Lung (tissue), 12 donors: Measurements from ENCODE around the gene CDHR4. TPM values are rescaled to one million over a fixed set of nuclear protein-coding genes. Genes with fewer than 3 reads are reported as not detected.

Experiments
- ATAC-seq: fragments of 200-7000 bp; cut with Tn5 transposase; one replicate; pipeline ENCODE4 v1.9.1; 2020; ENCODE audit warnings: moderate number of reproducible peaks; ENCODE audit not compliant: insufficient read depth, low FRiP score
- DNase-seq, 3 donors: peaks; one replicate each; pipeline ENCODE4 v3.0.0-alpha.2; 2013 to 2017
- H3K27ac ChIP-seq, 2 donors: one replicate each; pipeline ENCODE4 v1.5.1; 2013; ENCODE audit warnings: mild to moderate bottlenecking in 2 of 2, moderate library complexity in 2 of 2, control low read depth in 1 of 2, inconsistent platforms in 1 of 2, low read depth in 1 of 2, low read length in 1 of 2
- H3K27me3 ChIP-seq, 3 donors: one replicate each; pipeline ENCODE4 v1.5.1; 2013; ENCODE audit warnings: low read length in 2 of 3; ENCODE audit not compliant: control insufficient read depth in 3 of 3, insufficient read depth in 3 of 3
- H3K36me3 ChIP-seq, 4 donors: one replicate each; pipeline ENCODE4 v1.5.1; 2013; ENCODE audit warnings: low read length in 4 of 4, mild to moderate bottlenecking in 1 of 4, moderate library complexity in 1 of 4; ENCODE audit not compliant: control insufficient read depth in 4 of 4, insufficient read depth in 4 of 4
- H3K4me1 ChIP-seq, 5 donors: one replicate each; pipeline ENCODE4 v1.5.1; 2013; ENCODE audit warnings: low read length in 5 of 5, mild to moderate bottlenecking in 2 of 5, moderate library complexity in 1 of 5; ENCODE audit not compliant: control insufficient read depth in 5 of 5, insufficient read depth in 5 of 5
- H3K4me3 ChIP-seq: one replicate; pipeline ENCODE4 v1.5.1; 2013; ENCODE audit warnings: mild to moderate bottlenecking, control low read depth, moderate library complexity
- H3K9ac ChIP-seq, 2 donors: one replicate each; pipeline ENCODE4 v1.5.1; 2013; ENCODE audit warnings: low read length in 2 of 2, control low read depth in 1 of 2; ENCODE audit not compliant: insufficient read depth in 1 of 2
- H3K9me3 ChIP-seq, 4 donors: one replicate each; pipeline ENCODE4 v1.5.1; 2013; ENCODE audit warnings: low read length in 3 of 4, mild to moderate bottlenecking in 1 of 4, moderate library complexity in 1 of 4; ENCODE audit not compliant: control insufficient read depth in 4 of 4, insufficient read depth in 3 of 4
- CTCF ChIP-seq: IDR thresholded peaks from 2 replicates; pipeline ENCODE4 v1.5.1; 2012; ENCODE audit warnings: mild to moderate bottlenecking; ENCODE audit errors: control extremely low read depth, extremely low read depth
- WGBS, 2 donors: extraction: QIAGEN DNeasy Blood & Tissue Kit; methylation state at CpG; one replicate each; pipeline ENCODE4 v1.1.7; 2013; 5-methylcytosine and 5-hydroxymethylcytosine counted together
- polyA plus RNA-seq, 2 donors: library from polyadenylated mRNA; stranded (reverse); fragments of 200-250 nt; gene quantifications; one replicate each; pipeline ENCODE4 v1.2.1, GENCODE V29; 2013
- total RNA-seq, 2 donors: library from RNA; depleted of rRNA in 1 of 2; stranded (reverse); fragments of >200 nt in 1 of 2; gene quantifications; one replicate each; pipeline ENCODE4 v1.2.1, GENCODE V29; 2014 to 2021
- donor health status: control.
- donor health status: control.
- donor health status: Bipolar disorder and iron deficiency.
- donor health status: healthy.
- donor health status: DM: yes; HTN: yes; CAD: no.

Gene CDHR4
- total and polyA plus RNA-seq, 4 donors, result 6.3 to 27.0 (median 8.8) TPM

GRCh38 chr3:49802719-49803464, 3.2 kb upstream of the CDHR4 start, which contains the start of gene INKA1:
TSS of gene INKA1 (plus strand) at chr3:49803261. CDS start at chr3:49803393, 132 bp downstream.
- Histone ChIP-seq H3K27ac (peak within 1 kb of the TSS; percentile 85 to 94), H3K4me1 (peaks cover 19 to 41% (median 29%) of the 10 kb centered on the region in 5 donors), H3K36me3 (peaks cover 0 to 14% (median 0%) of the 10 kb centered on the region in 4 donors), H3K4me3 (peak within 1 kb of the TSS; percentile 67), H3K9ac (peak within 1 kb of the TSS in 1 of 2 donors; percentile 56), H3K27me3 (no peaks in the 10 kb centered on the region), H3K9me3 (no peaks in the 10 kb centered on the region)
- WGBS, 2 donors, result 0 to 1% methylated on average over 67 to 71 of the region's 71 CpGs
- DNase-seq, result peak; percentile 90 to 93 (median 92)
- ATAC-seq, result peak; percentile 90
- TF ChIP-seq CTCF, result peak; percentile 90

- no peak for TF ChIP-seq CTCF
- H3K27me3 ChIP-seq, result no peaks in the 10 kb centered on the region
- no peak overlapping the region for H3K9ac ChIP-seq
- ATAC-seq (no peak), DNase-seq (no peak)
- H3K4me3 ChIP-seq, result no peak overlapping the region
- H3K27ac ChIP-seq, result no peak overlapping the region
- 89 to 90% methylated on average over 2 of the region's 2 CpGs for WGBS, 2 donors
- peaks cover 0 to 14% (median 0%) of the 10 kb centered on the region in 4 donors for H3K36me3 ChIP-seq
- no peaks in the 10 kb centered on the region for H3K9me3 ChIP-seq
- H3K4me1 ChIP-seq, result peaks cover 2 to 24% (median 14%) of the 10 kb centered on the region in 5 donors
Observed at GRCh38 chr3:49801160-49801559, 1.5 kb upstream of the CDHR4 start.

- Histone ChIP-seq H3K4me1 (peaks cover 0 to 4% (median 0%) of the 10 kb centered on the region in 5 donors), H3K9ac (no peak overlapping the region), H3K9me3 (no peaks in the 10 kb centered on the region), H3K4me3 (no peak overlapping the region), H3K36me3 (peaks cover 0 to under 1% (median 0%) of the 10 kb centered on the region in 4 donors), H3K27me3 (no peaks in the 10 kb centered on the region), H3K27ac (no peak overlapping the region)
- DNase-seq (no peak), ATAC-seq (no peak)
- TF ChIP-seq CTCF, result no peak
- 81 to 82% methylated on average over 1 of the region's 1 CpG for WGBS, 2 donors
Observed at GRCh38 chr3:49799105-49799504, 568 bp downstream of the CDHR4 start.
